CD14-positive monocyte (primary cell): Measurements from ENCODE around the gene C19orf12. TPM values are rescaled to one million over a fixed set of nuclear protein-coding genes. Genes with fewer than 3 reads are reported as not detected.

Experiments
- DNase-seq, 3 donors: peaks; one replicate each; pipeline ENCODE4 v3.0.0-alpha.2; 2011 to 2022
- H2AFZ ChIP-seq: 2 replicates; pipeline ENCODE4 v1.6.0; 2012; ENCODE audit warnings: mild to moderate bottlenecking, low read depth, low read length, inconsistent platforms; ENCODE audit not compliant: insufficient read depth, poor library complexity, severe bottlenecking
- H3K27ac ChIP-seq, 2 donors: 1 replicate in 1 of 2; 2 replicates in 1 of 2; pipeline ENCODE4 v1.5.1; 2012 to 2013; ENCODE audit warnings: low read length in 2 of 2, control low read depth in 1 of 2, inconsistent platforms in 1 of 2, low read depth in 1 of 2, mild to moderate bottlenecking in 1 of 2
- H3K27me3 ChIP-seq, 2 donors: one replicate each; pipeline versions ENCODE4 v1.6.0 to v1.6.1; 2011 to 2013; ENCODE audit warnings: low read length in 2 of 2; ENCODE audit not compliant: control insufficient read depth in 2 of 2, insufficient read depth in 2 of 2
- H3K36me3 ChIP-seq, 2 donors: replicated peaks in 1 of 2; 1 replicate in 1 of 2; 2 replicates in 1 of 2; pipeline versions ENCODE4 v1.5.1 to v1.6.1; 2012 to 2013; ENCODE audit warnings: low read length in 2 of 2, control low read depth in 1 of 2, inconsistent platforms in 1 of 2, mild to moderate bottlenecking in 1 of 2; ENCODE audit not compliant: insufficient read depth in 2 of 2, control insufficient read depth in 1 of 2
- H3K4me1 ChIP-seq, 2 donors: 1 replicate in 1 of 2; 2 replicates in 1 of 2; pipeline versions ENCODE4 v1.5.1 to v1.6.1; 2012 to 2013; ENCODE audit warnings: low read length in 2 of 2, control low read depth in 1 of 2, inconsistent platforms in 1 of 2, mild to moderate bottlenecking in 1 of 2, moderate library complexity in 1 of 2; ENCODE audit not compliant: insufficient read depth in 2 of 2, control insufficient read depth in 1 of 2
- H3K4me2 ChIP-seq: replicated peaks from 2 replicates; pipeline ENCODE3; 2012; ENCODE audit warnings: low read length, moderate library complexity, mild to moderate bottlenecking; ENCODE audit not compliant: poor library complexity, severe bottlenecking; ENCODE audit errors: extremely low read depth
- H3K4me3 ChIP-seq, 3 experiments: fragments of 200-600 bp in 1 of 3; sonication (generic) in 1 of 3; replicated peaks in 1 of 3; 1 replicate in 2 of 3; 2 replicates in 1 of 3; pipeline ENCODE4 v1.5.1; 2011 to 2013; ENCODE audit warnings: low read length in 3 of 3, mild to moderate bottlenecking in 3 of 3, control low read depth in 2 of 3, low read depth in 2 of 3, inconsistent platforms in 1 of 3, moderate library complexity in 1 of 3
- H3K79me2 ChIP-seq: 2 replicates; pipeline ENCODE4 v1.6.0; 2012; ENCODE audit warnings: mild to moderate bottlenecking, control low read depth, inconsistent platforms, low read length, moderate library complexity; ENCODE audit not compliant: insufficient read depth
- H3K9ac ChIP-seq: 2 replicates; pipeline ENCODE4 v1.6.0; 2017; ENCODE audit warnings: low read length, mild to moderate bottlenecking; ENCODE audit not compliant: insufficient read depth, poor library complexity, severe bottlenecking
- H3K9me3 ChIP-seq, 2 donors: replicated peaks in 1 of 2; 1 replicate in 1 of 2; 2 replicates in 1 of 2; pipeline versions ENCODE4 v1.5.1 to v1.6.1; 2012 to 2013; ENCODE audit warnings: low read length in 2 of 2, control low read depth in 1 of 2; ENCODE audit not compliant: control insufficient read depth in 1 of 2, insufficient read depth in 1 of 2
- H4K20me1 ChIP-seq: 2 replicates; pipeline ENCODE4 v1.6.0; 2012; ENCODE audit warnings: mild to moderate bottlenecking, low read length, control low read depth, moderate library complexity; ENCODE audit not compliant: insufficient read depth
- H3K27ac Mint-ChIP-seq, 7 donors: one replicate each; pipeline ENCODE4 v1.8.0; 2020; ENCODE audit warnings: mild to moderate bottlenecking in 7 of 7, mixed read lengths in 7 of 7, moderate library complexity in 6 of 7, inconsistent platforms in 2 of 7
- H3K27me3 Mint-ChIP-seq, 3 donors: one replicate each; pipeline ENCODE4 v1.8.0; 2021 to 2022; ENCODE audit warnings: low read depth in 3 of 3, mild to moderate bottlenecking in 3 of 3, mixed read lengths in 3 of 3, moderate library complexity in 3 of 3, inconsistent platforms in 1 of 3
- H3K36me3 Mint-ChIP-seq, 2 donors: one replicate each; pipeline ENCODE4 v1.8.0; 2020; ENCODE audit warnings: mixed read lengths in 2 of 2, inconsistent platforms in 1 of 2, mild to moderate bottlenecking in 1 of 2
- H3K4me1 Mint-ChIP-seq: one replicate; pipeline ENCODE4 v1.8.0; 2020; ENCODE audit warnings: mild to moderate bottlenecking, mixed read lengths
- H3K4me3 Mint-ChIP-seq, 2 donors: one replicate each; pipeline ENCODE4 v1.8.0; 2020; ENCODE audit warnings: mild to moderate bottlenecking in 2 of 2, mixed read lengths in 2 of 2, moderate library complexity in 1 of 2
- H3K9me3 Mint-ChIP-seq, 7 donors: one replicate each; pipeline ENCODE4 v1.8.0; 2020 to 2022; ENCODE audit warnings: mixed read lengths in 7 of 7, mild to moderate bottlenecking in 6 of 7, moderate library complexity in 6 of 7, inconsistent platforms in 2 of 7
- CTCF ChIP-seq: fragments of 200-600 bp; IDR thresholded peaks from one replicate; pipeline ENCODE4 v1.8.0; 2022; ENCODE audit warnings: antibody characterized with exemption, mild to moderate bottlenecking
- WGBS: methylation state at CpG from one replicate; pipeline ENCODE4 v1.1.5; 2013; ENCODE audit warnings: missing lambda C conversion rate; ENCODE audit not compliant: insufficient coverage; 5-methylcytosine and 5-hydroxymethylcytosine counted together
- intact Hi-C, 2 donors: fragments of 100-400 bp; cut with micrococcal nuclease; formaldehyde crosslinking; loops; one replicate each; pipeline versions ENCODE4 v1.15.0 to v1.15.1; 2023
- polyA plus RNA-seq, 3 donors: library from polyadenylated mRNA; depleted of rRNA in 1 of 3; unstranded in 2 of 3; stranded (reverse) in 1 of 3; fragments of 300-500 nt in 2 of 3; fragments of >200 nt in 1 of 3; fragmentation: Illumina TruSeq in 2 of 3; gene quantifications; 1 replicate in 2 of 3; 2 replicates in 1 of 3; pipeline ENCODE4 v1.2.3, GENCODE V29; 2012 to 2021

Gene C19orf12
- polyA plus RNA-seq, 3 donors: 6.0 to 8.0 (median 6.8) TPM

GRCh38 chr19:29745253-29745652 lies 30.2 kb upstream of the C19orf12 start:
- no peaks in the 10 kb centered on the region for H3K4me1 ChIP-seq
- H3K79me2 ChIP-seq: no peaks in the 10 kb centered on the region
- Mint-ChIP-seq H3K4me1 (no peaks in the 10 kb centered on the region), H3K27ac (no peak overlapping the region), H3K36me3 (no peaks in the 10 kb centered on the region), H3K27me3 (no peaks in the 10 kb centered on the region), H3K4me3 (no peak overlapping the region), H3K9me3 (peaks cover 0 to 2% (median 0%) of the 10 kb centered on the region in 7 donors)
- no peaks in the 10 kb centered on the region for H3K36me3 ChIP-seq
- intact Hi-C loops: no loop called here
- H3K4me3 ChIP-seq: no peak overlapping the region
- H4K20me1 ChIP-seq: no peaks in the 10 kb centered on the region
- H3K9me3 ChIP-seq: no peaks in the 10 kb centered on the region
- no peak overlapping the region for H3K4me2 ChIP-seq
- H3K27me3 ChIP-seq: no peaks in the 10 kb centered on the region
- no peak overlapping the region for H2AFZ ChIP-seq
- 78% methylated on average over 6 of the region's 6 CpGs for WGBS
- DNase-seq: no peak
- peak; percentile 23 for TF ChIP-seq CTCF
- H3K27ac ChIP-seq: no peak overlapping the region
- no peak overlapping the region for H3K9ac ChIP-seq

- no peaks in the 10 kb centered on the region for H3K79me2 ChIP-seq
- Mint-ChIP-seq H3K27ac (no peak overlapping the region), H3K36me3 (no peaks in the 10 kb centered on the region), H3K9me3 (peaks cover 0 to 2% (median 0%) of the 10 kb centered on the region in 7 donors), H3K4me1 (no peaks in the 10 kb centered on the region), H3K27me3 (no peaks in the 10 kb centered on the region), H3K4me3 (no peak overlapping the region)
- H3K9me3 ChIP-seq: no peaks in the 10 kb centered on the region
- intact Hi-C loops: no loop called here
- no peaks in the 10 kb centered on the region for H3K27me3 ChIP-seq
- H3K27ac ChIP-seq: no peak overlapping the region
- no peaks in the 10 kb centered on the region for H3K4me1 ChIP-seq
- no peaks in the 10 kb centered on the region for H3K36me3 ChIP-seq
- no peaks in the 10 kb centered on the region for H4K20me1 ChIP-seq
- TF ChIP-seq CTCF: no peak
- H3K4me2 ChIP-seq: no peak overlapping the region
- H3K9ac ChIP-seq: no peak overlapping the region
- no peak for DNase-seq
- no peak overlapping the region for H3K4me3 ChIP-seq
- no peak overlapping the region for H2AFZ ChIP-seq
Measured at GRCh38 chr19:29743681-29744080, 28.6 kb upstream of the C19orf12 start.
